ENCODE data around the gene DGKG.

The DGKG gene

GRCh38 chr3:186220911-186221645, 141.0 kb downstream of the DGKG start:
- Mint-ChIP-seq H3K27me3 (ENCODE audit: low read depth, poor library complexity) (peaks cover 11% of the 10 kb centered on the region), H3K36me3 (ENCODE audit: low read depth) (no peaks in the 10 kb centered on the region), H3K27ac (peak overlapping the region; percentile 27), H3K9me3 (no peaks in the 10 kb centered on the region), H3K4me3 (peak overlapping the region; percentile 46), H3K4me1 (peaks cover 47% of the 10 kb centered on the region)
- TF ChIP-seq CTCF (IDR thresholded peaks at IDR 0.05): no peak
- DNase-seq: no peak

DNA sequence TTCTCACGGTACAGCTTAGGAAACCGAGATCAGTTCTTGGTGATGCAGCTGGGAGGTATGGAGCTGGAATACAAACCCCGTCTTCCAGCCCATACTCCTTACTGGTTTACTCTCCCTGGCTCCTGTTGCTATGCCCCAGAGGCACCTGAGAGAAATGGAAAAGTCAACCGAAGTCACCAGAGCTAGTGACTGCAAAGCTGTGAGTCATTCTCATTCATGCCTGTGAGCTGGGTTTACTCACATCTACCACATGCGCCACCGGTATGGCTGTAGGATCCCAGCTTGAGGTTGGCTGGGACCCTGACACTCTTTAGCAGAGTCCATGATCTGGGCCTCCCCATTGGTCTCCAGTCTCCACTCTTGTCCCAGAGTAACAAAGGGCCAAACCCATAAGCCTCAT, 141.7 kb downstream of the DGKG start:
- Mint-ChIP-seq H3K4me1 (peaks cover 45% of the 10 kb centered on the region), H3K27ac (no peak overlapping the region), H3K27me3 (ENCODE audit: low read depth, poor library complexity) (peaks cover 8% of the 10 kb centered on the region), H3K36me3 (ENCODE audit: low read depth) (no peaks in the 10 kb centered on the region), H3K9me3 (no peaks in the 10 kb centered on the region), H3K4me3 (no peak overlapping the region)
- no peak for DNase-seq
- no peak for TF ChIP-seq CTCF (IDR thresholded peaks at IDR 0.05)

GRCh38 chr3:186219211-186219638, 142.8 kb downstream of the DGKG start:
- no peak overlapping the region for H3K27ac Mint-ChIP-seq
- no peaks in the 10 kb centered on the region for H3K9me3 Mint-ChIP-seq
- no peak for TF ChIP-seq CTCF (IDR thresholded peaks at IDR 0.05)
- H3K4me1 Mint-ChIP-seq: peaks cover 50% of the 10 kb centered on the region
- no peak for DNase-seq
- peaks cover 1% of the 10 kb centered on the region for H3K27me3 Mint-ChIP-seq (ENCODE audit: low read depth, poor library complexity)
- H3K4me3 Mint-ChIP-seq: no peak overlapping the region
- H3K36me3 Mint-ChIP-seq (ENCODE audit: low read depth): no peaks in the 10 kb centered on the region

DNA sequence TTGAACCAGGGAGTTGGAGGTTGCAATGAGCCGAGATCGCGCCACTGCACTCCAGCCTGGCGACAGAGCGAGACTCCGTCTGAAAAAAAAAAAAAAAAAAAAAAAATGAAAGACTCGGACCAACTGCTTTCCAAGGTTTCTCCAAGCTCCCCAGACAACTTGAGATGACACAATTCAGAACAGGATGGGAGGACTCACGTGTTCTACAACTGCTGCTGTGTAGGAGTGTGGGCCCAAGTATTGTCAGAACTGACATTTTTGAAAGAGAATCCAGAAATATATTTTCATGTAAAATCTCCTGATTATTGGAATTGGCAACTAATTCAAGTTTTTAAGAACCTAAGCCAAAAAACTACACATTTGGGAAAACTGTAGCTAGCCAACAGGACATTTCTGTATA, 143.6 kb downstream of the DGKG start:
- no peak for DNase-seq
- Mint-ChIP-seq H3K4me1 (peaks cover 55% of the 10 kb centered on the region), H3K36me3 (ENCODE audit: low read depth) (no peaks in the 10 kb centered on the region), H3K27ac (no peak overlapping the region), H3K27me3 (ENCODE audit: low read depth, poor library complexity) (no peaks in the 10 kb centered on the region), H3K4me3 (no peak overlapping the region), H3K9me3 (no peaks in the 10 kb centered on the region)
- TF ChIP-seq CTCF (IDR thresholded peaks at IDR 0.05): no peak

GRCh38 chr3:186217820-186218164, 144.2 kb downstream of the DGKG start:
- H3K9me3 Mint-ChIP-seq: no peaks in the 10 kb centered on the region
- H3K27ac Mint-ChIP-seq: no peak overlapping the region
- H3K36me3 Mint-ChIP-seq (ENCODE audit: low read depth): no peaks in the 10 kb centered on the region
- DNase-seq: no peak
- no peak overlapping the region for H3K4me3 Mint-ChIP-seq
- peaks cover 4% of the 10 kb centered on the region for H3K27me3 Mint-ChIP-seq (ENCODE audit: low read depth, poor library complexity)
- TF ChIP-seq CTCF (IDR thresholded peaks at IDR 0.05): no peak
- H3K4me1 Mint-ChIP-seq: peaks cover 55% of the 10 kb centered on the region

Measured in nephron progenitor cell (in vitro differentiated cells).